GM19328 (cell line): ENCODE data around the gene KIAA1671.

Source experiments
- ATAC-seq: cut with Tn5 transposase; IDR thresholded peaks from one replicate; pipeline ENCODE4 v1.9.1; 2021; ENCODE audit warnings: mild to moderate bottlenecking, moderate library complexity; ENCODE audit not compliant: unreplicated experiment

Gene KIAA1671

GRCh38 chr22:25109878-25110595, 157.5 kb downstream of the KIAA1671 start:
- no peak for ATAC-seq

DNA sequence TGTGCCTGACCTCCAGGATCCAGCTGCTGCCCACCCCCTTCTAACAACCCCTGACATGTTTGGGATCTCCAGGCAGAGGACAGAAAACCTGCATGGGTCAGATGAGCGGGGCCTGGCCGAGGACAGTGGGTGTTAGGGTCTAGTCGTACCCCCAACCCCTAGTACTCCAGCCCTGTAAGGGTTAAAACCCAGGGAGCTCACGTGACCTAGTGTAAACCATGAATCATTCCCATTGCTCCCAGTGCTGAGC, 158.0 kb downstream of the KIAA1671 start:
- no peak for ATAC-seq

DNA sequence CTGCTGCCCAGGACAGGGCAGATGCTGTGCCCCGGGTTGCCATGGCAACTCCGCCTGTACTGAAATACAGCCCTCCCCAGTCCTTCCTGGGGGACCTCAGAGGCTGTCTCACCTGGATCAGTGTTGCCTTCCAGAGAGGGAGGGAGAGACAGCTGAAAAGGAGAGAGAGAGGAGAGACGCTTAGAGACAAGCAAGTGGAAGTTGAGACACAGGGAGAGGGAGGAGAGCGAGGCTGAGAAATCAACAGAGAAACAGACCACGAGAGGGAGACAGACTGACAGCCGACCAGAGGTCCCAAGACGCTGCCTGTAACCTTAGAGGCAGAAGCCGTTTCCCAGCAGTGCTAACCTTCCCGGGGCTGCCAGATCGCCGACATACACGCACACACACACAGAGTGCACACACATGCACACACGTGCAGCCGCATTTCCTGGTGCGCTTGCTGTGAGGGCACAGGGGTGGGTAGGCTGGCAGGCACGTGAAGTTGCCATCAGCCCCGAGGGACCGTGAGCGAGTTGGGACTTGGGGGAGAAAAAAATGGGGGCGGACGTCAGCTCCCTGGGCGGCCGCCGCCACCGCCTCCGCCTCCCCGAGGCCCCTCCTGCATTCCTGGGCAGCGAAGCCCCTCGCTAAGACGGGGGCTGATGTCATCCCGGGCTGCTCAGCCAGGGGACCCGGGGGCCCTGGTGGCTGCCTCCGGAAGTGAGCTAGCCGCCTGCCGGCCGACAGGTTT, 158.5 kb downstream of the KIAA1671 start:
- ATAC-seq: no peak

GRCh38 chr22:25111579-25112517, 159.3 kb downstream of the KIAA1671 start:
- ATAC-seq: no peak

DNA sequence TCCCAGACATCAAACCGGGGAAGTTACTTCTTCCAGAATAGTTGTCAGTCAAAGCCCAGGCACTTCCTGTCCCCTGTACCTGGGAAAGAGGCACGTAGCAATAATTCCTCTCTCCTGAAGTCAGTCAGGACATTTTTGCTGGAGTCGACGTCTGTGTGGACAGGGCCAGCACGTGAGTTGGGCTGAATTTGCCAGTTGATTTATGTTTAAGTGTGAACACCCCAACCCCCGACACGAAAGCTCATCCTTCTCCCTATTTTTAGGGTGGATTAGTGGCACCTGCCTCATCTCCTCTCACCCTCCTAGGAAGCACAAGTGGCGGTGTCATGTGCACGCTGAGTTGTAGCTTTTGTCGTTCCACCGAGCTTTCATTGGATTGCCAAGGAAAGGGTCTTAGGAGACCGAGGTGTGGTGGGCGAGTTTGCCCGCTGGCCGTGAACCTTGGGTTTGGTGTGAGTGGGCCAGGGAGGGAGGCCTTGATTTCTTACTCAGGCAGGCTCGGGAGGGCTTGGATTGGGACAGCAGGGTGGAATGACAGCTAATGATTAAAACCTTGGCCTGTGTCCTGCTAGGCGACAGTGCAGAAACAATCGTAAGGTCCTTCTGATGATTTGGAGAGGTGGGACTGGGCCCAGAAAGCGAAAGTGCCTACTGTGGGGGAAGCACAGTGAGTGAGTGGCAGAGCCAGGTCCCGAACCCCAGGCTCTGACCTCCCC, 160.2 kb downstream of the KIAA1671 start:
- no peak for ATAC-seq

DNA sequence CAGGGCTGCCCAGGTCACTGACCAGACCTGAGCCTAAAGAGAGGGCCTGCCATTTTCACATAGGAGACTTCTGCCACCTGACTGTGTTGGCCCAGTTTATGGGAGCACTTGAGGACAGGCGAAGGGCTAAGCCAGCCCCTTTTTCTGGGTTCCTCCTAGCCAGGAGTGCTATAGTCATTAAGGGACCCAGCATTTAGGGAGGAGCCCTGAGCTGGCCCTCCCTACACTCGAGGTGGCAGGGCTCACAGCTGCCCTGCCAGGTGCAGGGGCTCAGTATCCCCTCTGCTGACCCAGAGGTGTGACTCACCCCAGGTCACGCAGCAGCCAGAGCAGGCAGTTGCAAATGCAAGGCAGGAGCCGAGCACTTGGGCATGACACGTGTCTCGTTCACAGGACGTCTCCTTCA, 160.8 kb downstream of the KIAA1671 start:
- no peak for ATAC-seq

DNA sequence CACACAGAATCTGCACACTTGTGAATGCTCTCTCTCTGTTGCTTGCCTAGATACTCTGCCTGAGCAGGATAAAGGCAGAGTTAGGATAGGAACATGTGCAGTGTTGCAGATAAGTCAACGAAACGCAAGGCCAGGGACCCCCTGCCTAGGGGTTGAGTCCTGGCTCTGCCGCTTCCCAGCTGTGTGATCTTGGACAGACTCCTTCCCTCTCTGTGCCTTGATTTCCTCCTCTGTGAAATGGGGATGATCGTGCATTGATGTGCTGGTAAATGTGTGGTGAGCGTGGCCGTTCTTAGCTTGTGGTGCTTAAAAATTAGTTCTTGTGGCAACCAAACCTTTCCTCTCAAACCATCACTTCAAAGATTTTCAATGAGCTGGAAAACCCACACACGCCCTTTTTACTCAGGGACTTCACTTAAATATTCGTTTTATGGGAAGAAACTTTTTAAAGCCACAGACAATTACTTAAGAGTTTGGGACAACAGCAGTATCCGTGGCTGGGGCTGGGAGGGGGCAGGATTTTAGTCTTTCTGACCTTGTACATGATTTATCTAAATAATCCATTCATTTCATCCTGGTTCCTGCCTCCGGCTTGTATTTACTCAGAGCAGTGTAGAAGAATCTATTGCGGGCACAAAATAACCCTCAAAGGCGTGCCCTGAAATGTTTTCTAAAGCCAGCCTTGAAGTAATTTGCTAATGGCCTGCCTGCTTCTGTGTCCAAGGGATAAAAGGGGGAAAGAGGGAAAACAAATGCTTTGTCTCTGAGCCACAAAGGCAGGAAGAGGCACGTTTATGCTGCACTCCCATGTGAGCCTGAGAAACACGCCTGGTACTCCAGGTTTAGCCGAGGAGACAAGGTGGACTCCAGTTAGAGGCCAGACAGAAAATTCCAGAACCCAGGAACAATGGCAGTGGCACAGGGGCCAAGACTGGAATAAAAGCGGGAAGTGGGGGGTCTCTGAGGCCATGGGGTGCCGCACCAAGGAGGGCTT, 162.2 kb downstream of the KIAA1671 start:
- ATAC-seq: no peak

GRCh38 chr22:25119609-25120008, 167.1 kb downstream of the KIAA1671 start:
- no peak for ATAC-seq

- no peak for ATAC-seq
Measured at GRCh38 chr22:25120093-25120561, 167.6 kb downstream of the KIAA1671 start.

DNA sequence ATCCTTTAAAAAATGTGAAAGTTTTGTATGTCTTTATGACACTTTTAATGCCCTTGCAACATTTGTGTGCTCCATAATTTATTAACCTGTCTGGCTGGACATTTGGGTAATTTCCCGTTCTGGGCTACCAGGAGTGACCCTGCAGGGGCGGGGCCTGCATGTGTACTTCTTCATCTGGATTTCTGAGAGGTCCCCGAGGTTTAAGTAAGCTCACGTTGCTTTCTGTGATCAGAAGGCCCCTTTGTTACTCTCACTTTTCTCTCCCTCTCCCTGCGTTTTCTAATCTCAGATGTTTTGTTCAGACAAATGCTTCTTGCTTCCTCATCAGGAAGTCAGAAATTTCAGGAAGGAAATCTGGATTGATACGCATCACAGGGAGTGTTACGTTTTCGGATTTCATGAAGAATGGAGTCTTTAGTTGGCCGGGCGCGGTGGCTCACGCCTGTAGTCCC, 168.3 kb downstream of the KIAA1671 start:
- ATAC-seq: no peak

GRCh38 chr22:25122136-25122764, 169.7 kb downstream of the KIAA1671 start:
- ATAC-seq: no peak

- no peak for ATAC-seq
Measured at GRCh38 chr22:25123677-25124076, 171.2 kb downstream of the KIAA1671 start.

- no peak for ATAC-seq
Measured at GRCh38 chr22:25125693-25126357, 173.3 kb downstream of the KIAA1671 start.

DNA sequence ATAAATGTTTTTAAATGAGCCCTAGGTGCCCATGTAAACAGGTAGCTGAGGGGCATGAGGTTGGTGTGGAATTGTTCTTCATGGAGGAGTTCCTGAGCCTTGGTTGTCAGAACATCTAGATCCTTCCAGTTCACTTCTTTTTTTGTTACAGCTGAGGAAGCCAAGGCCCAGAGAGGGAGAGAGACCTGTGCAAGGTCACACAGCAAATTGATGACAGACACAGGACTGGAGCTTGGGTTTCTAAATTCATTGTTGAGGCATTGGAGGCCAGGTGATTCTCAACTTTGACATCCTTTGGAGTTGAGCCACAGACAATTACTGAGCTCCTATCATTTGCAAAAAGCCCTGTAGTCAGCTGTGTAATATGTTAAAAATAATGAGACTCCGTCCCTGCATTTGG, 174.0 kb downstream of the KIAA1671 start:
- no peak for ATAC-seq

DNA sequence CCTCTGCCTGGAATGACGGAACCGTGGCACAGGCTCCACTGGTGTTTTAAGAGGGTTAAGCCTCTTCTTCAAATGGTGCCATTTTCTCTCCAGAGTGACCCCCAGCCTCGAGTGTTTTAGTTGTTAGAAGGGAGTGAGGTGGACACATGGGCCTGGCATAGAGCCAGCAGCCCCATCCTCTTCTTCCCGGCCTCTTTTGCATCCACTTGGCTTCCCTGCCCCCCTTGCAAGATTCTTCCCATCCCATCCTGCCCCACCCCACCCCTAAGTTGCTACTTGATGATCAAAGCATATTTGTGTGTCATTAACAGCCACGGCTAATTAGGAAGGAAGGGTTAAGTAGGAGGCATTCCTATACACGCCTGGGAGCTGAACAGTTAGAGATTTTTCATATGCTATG, 174.8 kb downstream of the KIAA1671 start:
- ATAC-seq: no peak

DNA sequence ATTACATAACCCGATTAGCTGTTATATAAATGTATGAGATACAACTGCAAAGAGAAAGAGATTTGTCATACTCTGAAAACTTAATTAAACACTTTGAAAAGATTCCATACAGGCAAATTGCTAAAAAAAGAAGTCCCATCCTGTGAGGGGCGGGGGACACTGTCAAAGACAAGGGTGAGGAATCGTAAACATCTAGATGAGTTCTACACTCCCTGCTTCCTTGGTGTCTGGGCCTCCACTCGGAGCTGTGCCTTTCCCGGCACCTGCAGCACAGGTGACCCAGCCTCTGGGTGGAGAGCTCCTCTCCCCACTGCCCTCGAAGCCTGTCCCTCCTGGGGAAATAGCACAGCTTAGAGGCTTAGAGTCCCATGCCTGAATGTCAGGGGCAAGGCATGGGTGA, 177.9 kb downstream of the KIAA1671 start:
- no peak for ATAC-seq

DNA sequence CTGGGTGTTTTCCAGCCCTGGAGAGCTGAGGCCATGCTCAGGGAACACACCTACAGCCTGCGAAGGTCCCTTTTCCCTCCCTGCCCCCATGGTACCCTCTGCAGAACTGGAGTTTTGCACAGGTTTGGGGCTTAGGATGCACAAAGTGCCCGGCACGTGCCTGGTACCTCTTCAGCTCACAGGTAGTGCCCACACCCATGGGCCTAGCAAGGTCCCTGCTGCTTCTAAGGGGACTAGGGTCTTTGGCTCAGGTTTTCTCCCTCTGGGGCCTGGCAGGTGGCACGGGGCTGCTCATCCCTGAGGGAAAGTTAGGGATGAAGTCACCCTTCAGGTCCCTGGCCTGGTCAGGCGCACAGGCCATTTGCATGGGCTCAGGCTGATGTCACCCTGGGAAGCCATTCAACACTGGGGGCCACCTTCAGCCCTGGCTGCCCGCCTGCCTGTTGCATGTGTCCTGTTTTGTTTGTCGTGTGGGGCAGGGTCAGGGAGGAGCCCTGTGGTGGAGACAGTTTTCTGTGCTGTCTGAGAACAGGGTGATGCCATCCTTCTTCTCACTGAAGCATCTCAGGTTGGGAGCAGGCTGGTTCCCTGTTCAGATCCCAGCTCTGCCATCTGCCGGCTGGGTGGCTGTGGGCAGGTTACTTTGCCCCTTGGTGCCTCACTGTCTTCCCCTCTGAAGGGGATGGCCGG, 178.8 kb downstream of the KIAA1671 start:
- no peak for ATAC-seq

GRCh38 chr22:25134028-25134427, 181.5 kb downstream of the KIAA1671 start:
- no peak for ATAC-seq
